Measurements from ENCODE around the gene TOR2A.

Gene TOR2A

DNA sequence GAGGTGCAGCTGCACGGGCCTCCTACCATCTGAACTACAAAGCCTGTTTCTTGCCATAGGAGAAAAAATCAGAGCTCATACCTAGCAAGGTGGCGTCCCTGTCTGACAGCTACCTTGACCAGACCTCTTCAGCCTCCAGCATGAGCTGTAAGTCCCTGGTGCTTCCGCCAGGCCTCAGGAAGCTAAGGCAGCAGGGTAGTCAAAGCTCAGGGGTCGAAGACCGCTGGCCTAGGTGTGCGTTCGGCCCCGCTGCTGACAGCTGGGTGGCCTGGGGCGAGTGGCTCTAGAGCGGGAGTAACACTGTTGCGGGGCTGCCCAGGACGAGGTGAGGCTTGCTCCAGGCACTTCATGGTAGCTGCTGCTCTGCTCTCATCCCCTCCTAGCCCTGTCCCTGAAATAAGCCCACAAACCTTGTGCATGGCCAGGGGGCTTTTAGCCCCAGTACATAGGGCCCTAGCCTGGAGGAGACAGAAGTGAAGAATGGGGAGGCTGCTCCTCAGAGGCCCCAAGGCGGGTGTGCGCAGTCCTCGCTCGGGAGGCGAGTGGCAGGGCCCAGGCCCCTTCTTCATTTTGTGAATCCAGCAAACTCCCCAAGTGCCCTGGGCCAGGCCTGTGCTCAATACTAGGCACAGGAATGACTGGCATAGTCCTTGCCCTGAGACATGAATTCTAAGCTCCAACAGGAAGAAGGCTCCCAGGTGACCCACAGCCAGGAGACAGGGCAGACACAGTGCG lies 5.4 kb downstream of the TOR2A start:
- DNase-seq (ENCODE audit: low read depth) = no peak
- no peak overlapping the region for H3K4me3 ChIP-seq (ENCODE audit: control insufficient read depth, low read depth, low read length)
- TF ChIP-seq, protein P1, sequence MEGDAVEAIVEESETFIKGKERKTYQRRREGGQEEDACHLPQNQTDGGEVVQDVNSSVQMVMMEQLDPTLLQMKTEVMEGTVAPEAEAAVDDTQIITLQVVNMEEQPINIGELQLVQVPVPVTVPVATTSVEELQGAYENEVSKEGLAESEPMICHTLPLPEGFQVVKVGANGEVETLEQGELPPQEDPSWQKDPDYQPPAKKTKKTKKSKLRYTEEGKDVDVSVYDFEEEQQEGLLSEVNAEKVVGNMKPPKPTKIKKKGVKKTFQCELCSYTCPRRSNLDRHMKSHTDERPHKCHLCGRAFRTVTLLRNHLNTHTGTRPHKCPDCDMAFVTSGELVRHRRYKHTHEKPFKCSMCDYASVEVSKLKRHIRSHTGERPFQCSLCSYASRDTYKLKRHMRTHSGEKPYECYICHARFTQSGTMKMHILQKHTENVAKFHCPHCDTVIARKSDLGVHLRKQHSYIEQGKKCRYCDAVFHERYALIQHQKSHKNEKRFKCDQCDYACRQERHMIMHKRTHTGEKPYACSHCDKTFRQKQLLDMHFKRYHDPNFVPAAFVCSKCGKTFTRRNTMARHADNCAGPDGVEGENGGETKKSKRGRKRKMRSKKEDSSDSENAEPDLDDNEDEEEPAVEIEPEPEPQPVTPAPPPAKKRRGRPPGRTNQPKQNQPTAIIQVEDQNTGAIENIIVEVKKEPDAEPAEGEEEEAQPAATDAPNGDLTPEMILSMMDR (conservative IDR thresholded peaks at IDR 0.05; ENCODE audit: control insufficient read depth, insufficient read depth, low read depth, low read length) = no peak

DNA sequence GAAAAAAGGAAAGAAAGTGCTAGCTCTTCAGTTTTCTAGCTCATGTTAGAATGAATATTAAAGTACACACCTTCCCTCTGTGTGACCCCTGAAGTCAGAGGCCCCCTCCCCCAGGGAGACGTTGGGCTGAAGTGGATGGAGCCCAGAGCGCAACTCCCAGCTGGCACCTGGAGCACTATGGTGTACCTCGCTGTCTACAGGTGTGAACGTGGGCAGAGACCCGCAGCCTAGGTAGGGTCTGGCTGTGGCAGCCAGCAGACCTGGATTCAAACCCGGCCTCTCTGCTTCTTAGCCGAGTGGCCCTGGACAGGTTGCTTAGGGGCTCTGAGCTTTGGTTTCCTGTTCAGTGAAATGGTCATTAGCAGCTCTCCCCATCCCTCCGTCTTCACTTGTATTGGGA lies 6.3 kb downstream of the TOR2A start:
- DNase-seq (ENCODE audit: low read depth) = no peak
- TF ChIP-seq, protein P1 (conservative IDR thresholded peaks at IDR 0.05; ENCODE audit: control insufficient read depth, insufficient read depth, low read depth, low read length) = no peak
- H3K4me3 ChIP-seq (ENCODE audit: control insufficient read depth, low read depth, low read length) = no peak overlapping the region

DNA sequence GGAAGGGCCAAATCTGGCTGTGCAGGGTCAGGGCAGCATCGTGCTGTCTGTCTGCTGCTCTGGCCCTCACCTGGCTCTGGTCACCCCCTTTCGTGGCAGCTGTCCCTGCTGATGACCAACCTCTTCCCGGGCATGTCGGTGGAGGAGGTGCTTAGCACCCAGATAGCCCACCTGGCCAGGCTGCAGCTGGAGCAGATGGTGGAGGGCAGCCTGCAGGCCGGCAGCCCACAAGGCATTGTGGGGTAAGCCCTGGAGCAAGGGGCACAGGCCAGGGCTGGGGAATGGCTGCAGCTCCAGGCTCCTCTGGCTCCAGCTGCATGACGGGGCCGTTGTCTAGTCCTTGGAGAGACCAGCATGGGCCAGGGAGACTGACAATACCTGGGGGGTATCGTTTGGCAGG lies 8.2 kb downstream of the TOR2A start:
- TF ChIP-seq, protein P1 (conservative IDR thresholded peaks at IDR 0.05; ENCODE audit: control insufficient read depth, insufficient read depth, low read depth, low read length) = no peak
- H3K4me3 ChIP-seq (ENCODE audit: control insufficient read depth, low read depth, low read length) = no peak overlapping the region
- DNase-seq (ENCODE audit: low read depth) = no peak

DNA sequence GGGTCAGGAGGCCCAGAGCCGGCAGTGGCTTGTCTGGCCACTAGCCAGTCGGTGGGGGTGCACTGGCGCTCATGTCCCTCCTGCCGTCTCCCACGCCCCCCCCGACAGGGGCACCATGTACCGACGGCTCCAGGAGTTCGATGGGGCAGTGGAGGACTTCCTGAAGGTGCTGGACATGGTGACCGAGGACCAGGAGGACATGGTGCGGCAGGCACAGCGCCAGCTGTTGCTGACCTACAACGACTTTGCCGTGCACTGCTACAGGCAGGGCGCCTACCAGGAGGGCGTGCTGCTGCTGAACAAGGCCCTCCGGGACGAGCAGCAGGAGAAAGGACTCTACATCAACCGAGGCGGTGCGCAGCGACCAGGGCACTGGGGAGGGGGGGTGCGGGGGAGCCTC lies 11.1 kb downstream of the TOR2A start:
- DNase-seq (ENCODE audit: low read depth) = no peak
- H3K4me3 ChIP-seq (ENCODE audit: control insufficient read depth, low read depth, low read length) = no peak overlapping the region
- TF ChIP-seq, protein P1 (conservative IDR thresholded peaks at IDR 0.05; ENCODE audit: control insufficient read depth, insufficient read depth, low read depth, low read length) = no peak

DNA sequence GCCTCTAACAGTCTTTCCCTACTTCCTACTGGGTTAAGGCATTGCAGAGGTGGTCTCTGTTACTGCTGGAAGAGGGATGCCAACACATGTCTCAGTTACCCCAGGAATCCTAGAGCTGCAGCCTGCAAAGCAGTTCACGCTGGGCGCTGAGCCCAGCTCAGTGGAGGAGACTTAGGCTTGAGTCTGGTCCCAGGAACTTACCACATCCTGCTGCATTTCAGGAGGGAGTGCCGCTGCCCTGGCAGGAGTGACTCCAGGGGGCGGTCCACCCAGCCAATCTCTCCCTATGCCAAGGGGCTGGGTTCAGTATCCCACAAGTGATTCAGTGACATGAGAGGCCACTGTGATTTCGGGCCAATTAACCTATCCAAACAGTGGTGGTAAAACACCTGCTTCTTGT lies 11.7 kb downstream of the TOR2A start:
- DNase-seq (ENCODE audit: low read depth) = peak; percentile 69
- TF ChIP-seq, protein P1 (conservative IDR thresholded peaks at IDR 0.05; ENCODE audit: control insufficient read depth, insufficient read depth, low read depth, low read length) = no peak
- no peak overlapping the region for H3K4me3 ChIP-seq (ENCODE audit: control insufficient read depth, low read depth, low read length)

DNA sequence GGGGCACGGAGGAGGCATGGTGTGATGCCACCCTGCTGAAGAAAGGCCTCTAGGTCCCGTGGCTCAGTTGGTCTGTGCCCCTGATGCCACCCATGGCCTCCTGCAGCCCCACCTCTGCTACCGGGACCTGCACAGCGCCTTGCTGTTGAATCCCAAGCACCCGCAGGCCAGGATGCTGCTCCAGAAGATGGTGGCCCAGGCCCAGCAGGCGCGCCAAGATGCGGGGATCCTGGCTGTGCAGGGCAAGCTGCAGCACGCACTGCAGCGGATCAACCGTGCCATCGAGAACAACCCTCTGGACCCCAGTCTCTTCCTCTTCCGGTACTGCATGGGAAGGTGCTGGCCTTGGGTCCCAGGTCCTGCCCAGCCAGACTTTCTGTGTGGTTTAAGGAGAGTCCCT lies 12.1 kb downstream of the TOR2A start:
- no peak for DNase-seq (ENCODE audit: low read depth)
- TF ChIP-seq, protein P1 (conservative IDR thresholded peaks at IDR 0.05; ENCODE audit: control insufficient read depth, insufficient read depth, low read depth, low read length) = no peak

More for the DNA sequence above, 12.1 kb downstream of the TOR2A start:
- no peak overlapping the region for H3K4me3 ChIP-seq (ENCODE audit: control insufficient read depth, low read depth, low read length)
